ENCODE data around the gene TIGIT. TPM values are rescaled to one million over a fixed set of nuclear protein-coding genes. Genes with fewer than 3 reads are reported as not detected.

The TIGIT gene
- total RNA-seq, 2 donors from 2014 or later, result not detected

- no peaks in the 10 kb centered on the region for H3K9me3 ChIP-seq
- WGBS, 2 donors, result 84 to 88% methylated on average over 3 of the region's 3 CpGs
- no peaks in the 10 kb centered on the region for H3K4me1 ChIP-seq
- no peak overlapping the region for H3K27ac ChIP-seq
- no peaks in the 10 kb centered on the region for H3K27me3 ChIP-seq
- intact Hi-C loops (cut with DNase I), result no loop called here
- ATAC-seq, result no peak
- no peak for TF ChIP-seq POLR2A (IDR thresholded peaks at IDR 0.05)
- no peak for TF ChIP-seq CTCF (IDR thresholded peaks at IDR 0.05)
- DNase-seq, result no peak
- H3K36me3 ChIP-seq (replicated peaks in 1 of 2; ENCODE audit: insufficient read depth in 1 of 2, low read depth in 2 of 2), result no peaks in the 10 kb centered on the region
- H3K4me3 ChIP-seq, result no peak overlapping the region
Observed at GRCh38 chr3:114285648-114286230, 8.1 kb upstream of the TIGIT start.

- ATAC-seq, result no peak
- Histone ChIP-seq H3K27me3 (no peaks in the 10 kb centered on the region), H3K9me3 (no peaks in the 10 kb centered on the region), H3K36me3 (replicated peaks in 1 of 2; ENCODE audit: insufficient read depth in 1 of 2, low read depth in 2 of 2) (no peaks in the 10 kb centered on the region), H3K4me3 (no peak overlapping the region), H3K4me1 (no peaks in the 10 kb centered on the region), H3K27ac (no peak overlapping the region)
- 78 to 81% methylated on average over 2 of the region's 2 CpGs for whole genome bisulfite sequencing, 2 donors
- no peak for DNase-seq
- no peak for TF ChIP-seq POLR2A (IDR thresholded peaks at IDR 0.05)
- TF ChIP-seq CTCF (IDR thresholded peaks at IDR 0.05), result no peak
- intact Hi-C loops (cut with DNase I), result no loop called here
Observed at GRCh38 chr3:114286266-114286665, 7.6 kb upstream of the TIGIT start.

- Histone ChIP-seq H3K9me3 (no peaks in the 10 kb centered on the region), H3K36me3 (replicated peaks in 1 of 2; ENCODE audit: insufficient read depth in 1 of 2, low read depth in 2 of 2) (no peaks in the 10 kb centered on the region), H3K27me3 (no peaks in the 10 kb centered on the region), H3K4me1 (no peaks in the 10 kb centered on the region), H3K4me3 (no peak overlapping the region), H3K27ac (no peak overlapping the region)
- TF ChIP-seq CTCF (IDR thresholded peaks at IDR 0.05), result peak; percentile 27 to 77 (median 61)
- no peak for TF ChIP-seq POLR2A (IDR thresholded peaks at IDR 0.05)
- peak; percentile 21 for ATAC-seq
- intact Hi-C loops (cut with DNase I), result no loop called here
- WGBS, 2 donors, result 44 to 53% methylated on average over 19 to 23 of the region's 23 CpGs
- peak; percentile 31 to 57 (median 52) for DNase-seq
Observed at GRCh38 chr3:114290911-114291901, 2.6 kb upstream of the TIGIT start.

- intact Hi-C loops (cut with DNase I), result no loop called here
- ATAC-seq (no peak), DNase-seq (no peak)
- TF ChIP-seq CTCF (IDR thresholded peaks at IDR 0.05), result no peak
- TF ChIP-seq POLR2A (IDR thresholded peaks at IDR 0.05), result no peak
- Histone ChIP-seq H3K27me3 (no peaks in the 10 kb centered on the region), H3K4me1 (no peaks in the 10 kb centered on the region), H3K27ac (no peak overlapping the region), H3K36me3 (replicated peaks in 1 of 2; ENCODE audit: insufficient read depth in 1 of 2, low read depth in 2 of 2) (no peaks in the 10 kb centered on the region), H3K9me3 (no peaks in the 10 kb centered on the region), H3K4me3 (no peak overlapping the region)
- 68 to 84% methylated on average over 6 of the region's 6 CpGs for WGBS, 2 donors
Observed at GRCh38 chr3:114294940-114295480, 1.2 kb downstream of the TIGIT start.

Measured in body of pancreas (tissue), 4 donors.